Trophoblast cell (in vitro differentiated cells and primary cell): ENCODE results near the gene GOLGA3.

Source experiments
- DNase-seq, 2 donors: peaks; one replicate each; pipeline ENCODE4 v3.0.0-alpha.2; 2016
- H2AFZ ChIP-seq: 2 replicates; pipeline ENCODE4 v1.6.1; 2013; ENCODE audit warnings: low read length, moderate library complexity, mild to moderate bottlenecking; ENCODE audit not compliant: insufficient read depth, poor library complexity
- H2AK5ac ChIP-seq: 2 replicates; pipeline ENCODE4 v1.6.1; 2013; ENCODE audit warnings: mild to moderate bottlenecking, low read length
- H2BK120ac ChIP-seq: 2 replicates; pipeline ENCODE4 v1.6.1; 2013; ENCODE audit warnings: low read length, mild to moderate bottlenecking, moderate library complexity; ENCODE audit not compliant: insufficient read depth, poor library complexity
- H2BK12ac ChIP-seq: 2 replicates; pipeline ENCODE4 v1.6.1; 2013; ENCODE audit warnings: mild to moderate bottlenecking, low read length, moderate library complexity
- H2BK5ac ChIP-seq: 2 replicates; pipeline ENCODE4 v1.6.1; 2013; ENCODE audit warnings: low read length, low read depth, moderate library complexity, mild to moderate bottlenecking; ENCODE audit not compliant: poor library complexity
- H3K14ac ChIP-seq: 2 replicates; pipeline ENCODE4 v1.6.1; 2013; ENCODE audit warnings: mild to moderate bottlenecking, low read length
- H3K18ac ChIP-seq: 2 replicates; pipeline ENCODE4 v1.6.1; 2013; ENCODE audit warnings: mild to moderate bottlenecking, low read length
- H3K23ac ChIP-seq: 2 replicates; pipeline ENCODE4 v1.6.1; 2013; ENCODE audit warnings: low read length
- H3K27ac ChIP-seq: 2 replicates; pipeline ENCODE4 v1.5.1; 2013; ENCODE audit warnings: low read depth, mild to moderate bottlenecking, inconsistent platforms, low read length, moderate library complexity
- H3K27me3 ChIP-seq: 2 replicates; pipeline ENCODE4 v1.6.1; 2013; ENCODE audit warnings: inconsistent platforms, mild to moderate bottlenecking, low read length, moderate library complexity; ENCODE audit not compliant: insufficient read depth
- H3K36me3 ChIP-seq, 2 experiments: 1 replicate in 1 of 2; 2 replicates in 1 of 2; pipeline ENCODE4 v1.6.1; 2013; ENCODE audit warnings: low read length in 2 of 2, mild to moderate bottlenecking in 2 of 2, moderate library complexity in 1 of 2; ENCODE audit not compliant: insufficient read depth in 2 of 2, control insufficient read depth in 1 of 2
- H3K4ac ChIP-seq: 2 replicates; pipeline ENCODE4 v1.6.1; 2013; ENCODE audit warnings: low read depth, mild to moderate bottlenecking, low read length, moderate library complexity
- H3K4me1 ChIP-seq, 2 experiments: 1 replicate in 1 of 2; 2 replicates in 1 of 2; pipeline ENCODE4 v1.6.1; 2013; ENCODE audit warnings: low read length in 2 of 2, mild to moderate bottlenecking in 2 of 2, moderate library complexity in 1 of 2; ENCODE audit not compliant: insufficient read depth in 2 of 2, control insufficient read depth in 1 of 2
- H3K4me2 ChIP-seq: 2 replicates; pipeline ENCODE4 v1.6.1; 2013; ENCODE audit warnings: inconsistent platforms, mild to moderate bottlenecking, low read length, moderate library complexity
- H3K4me3 ChIP-seq: 2 replicates; pipeline ENCODE4 v1.5.1; 2013; ENCODE audit warnings: mild to moderate bottlenecking, low read depth, low read length, inconsistent platforms
- H3K79me1 ChIP-seq: one replicate; pipeline ENCODE4 v1.6.1; 2013; ENCODE audit warnings: low read length
- H3K79me2 ChIP-seq: 2 replicates; pipeline ENCODE4 v1.6.1; 2013; ENCODE audit warnings: low read length, mild to moderate bottlenecking; ENCODE audit not compliant: control insufficient read depth, insufficient read depth, poor library complexity
- H3K9ac ChIP-seq: 2 replicates; pipeline ENCODE4 v1.6.1; 2013; ENCODE audit warnings: mild to moderate bottlenecking, low read length
- H3K9me3 ChIP-seq: 2 replicates; pipeline ENCODE4 v1.6.1; 2013; ENCODE audit warnings: low read depth, mild to moderate bottlenecking, control low read depth, inconsistent platforms, low read length; ENCODE audit not compliant: insufficient read depth
- H4K12ac ChIP-seq: 2 replicates; pipeline ENCODE4 v1.6.1; 2013; ENCODE audit warnings: low read depth, mild to moderate bottlenecking, low read length, moderate library complexity
- H4K8ac ChIP-seq: 2 replicates; pipeline ENCODE4 v1.6.1; 2013; ENCODE audit warnings: low read depth, mild to moderate bottlenecking, low read length, moderate library complexity
- H4K91ac ChIP-seq: one replicate; pipeline ENCODE4 v1.6.1; 2013; ENCODE audit warnings: low read depth, mild to moderate bottlenecking, low read length, moderate library complexity
- WGBS: extraction: QIAGEN DNeasy Blood & Tissue Kit; methylation state at CpG from one replicate; pipeline ENCODE4 v1.1.7; 2013; ENCODE audit warnings: missing lambda C conversion rate; ENCODE audit not compliant: insufficient read length, insufficient coverage; ENCODE audit errors: extremely low coverage; 5-methylcytosine and 5-hydroxymethylcytosine counted together

GOLGA3 gene

GRCh38 chr12:132771126-132771838 lies 57.4 kb downstream of the GOLGA3 start:
- H2AK5ac ChIP-seq: no peak overlapping the region
- H4K91ac ChIP-seq: no peak overlapping the region
- H3K36me3 ChIP-seq: peaks cover 54 to 70% of the 10 kb centered on the region in 2 experiments
- no peak overlapping the region for H2BK5ac ChIP-seq
- no peak overlapping the region for H3K4me3 ChIP-seq
- H3K4me2 ChIP-seq: no peak overlapping the region
- H3K27me3 ChIP-seq: no peaks in the 10 kb centered on the region
- no peak overlapping the region for H3K18ac ChIP-seq
- WGBS: no CpG with 5 or more reads among the region's 15 CpGs
- H3K23ac ChIP-seq: no peak overlapping the region
- H3K4me1 ChIP-seq: no peaks in the 10 kb centered on the region
- H3K9me3 ChIP-seq: peaks cover 4% of the 10 kb centered on the region
- DNase-seq: no peak
- no peak overlapping the region for H4K12ac ChIP-seq
- no peak overlapping the region for H2AFZ ChIP-seq
- no peaks in the 10 kb centered on the region for H3K79me2 ChIP-seq
- H2BK120ac ChIP-seq: no peak overlapping the region
- H3K14ac ChIP-seq: no peak overlapping the region
- H3K79me1 ChIP-seq: no peaks in the 10 kb centered on the region
- H3K27ac ChIP-seq: no peak overlapping the region
- H3K4ac ChIP-seq: no peak overlapping the region
- H3K9ac ChIP-seq: no peak overlapping the region
- H4K8ac ChIP-seq: no peak overlapping the region
- H2BK12ac ChIP-seq: no peak overlapping the region

- H3K36me3 ChIP-seq: peaks cover 20 to 24% of the 10 kb centered on the region in 2 experiments
- peak in 1 of 2 donors; percentile 46 for DNase-seq
- no peak overlapping the region for H3K9ac ChIP-seq
- no peak overlapping the region for H4K8ac ChIP-seq
- H3K18ac ChIP-seq: no peak overlapping the region
- H3K4ac ChIP-seq: no peak overlapping the region
- no peak overlapping the region for H3K27ac ChIP-seq
- no peaks in the 10 kb centered on the region for H3K4me1 ChIP-seq
- H3K79me1 ChIP-seq: peaks cover 5% of the 10 kb centered on the region
- H3K4me3 ChIP-seq: no peak overlapping the region
- no peak overlapping the region for H2BK5ac ChIP-seq
- no peak overlapping the region for H2BK120ac ChIP-seq
- H3K14ac ChIP-seq: no peak overlapping the region
- peak overlapping the region; percentile 24 for H4K12ac ChIP-seq
- no peak overlapping the region for H2BK12ac ChIP-seq
- H3K4me2 ChIP-seq: no peak overlapping the region
- no peaks in the 10 kb centered on the region for H3K27me3 ChIP-seq
- H4K91ac ChIP-seq: no peak overlapping the region
- no CpG with 5 or more reads among the region's 27 CpGs for WGBS
- peaks cover 4% of the 10 kb centered on the region for H3K79me2 ChIP-seq
- H3K23ac ChIP-seq: no peak overlapping the region
- H2AK5ac ChIP-seq: no peak overlapping the region
- no peaks in the 10 kb centered on the region for H3K9me3 ChIP-seq
- peak overlapping the region; percentile 10 for H2AFZ ChIP-seq
These were observed 62.1 kb downstream of the GOLGA3 start for GRCh38 chr12:132766380-132767085.

- peaks cover 16% of the 10 kb centered on the region for H3K79me1 ChIP-seq
- no peak overlapping the region for H2BK120ac ChIP-seq
- no peak overlapping the region for H3K23ac ChIP-seq
- H3K27me3 ChIP-seq: no peaks in the 10 kb centered on the region
- H3K9me3 ChIP-seq: no peaks in the 10 kb centered on the region
- H3K79me2 ChIP-seq: peaks cover 16% of the 10 kb centered on the region
- no peak overlapping the region for H3K9ac ChIP-seq
- peaks cover 15 to 19% of the 10 kb centered on the region in 2 experiments for H3K36me3 ChIP-seq
- H3K4me2 ChIP-seq: no peak overlapping the region
- H2BK5ac ChIP-seq: no peak overlapping the region
- H3K4me3 ChIP-seq: no peak overlapping the region
- peaks cover 2% of the 10 kb centered on the region in 2 experiments for H3K4me1 ChIP-seq
- no peak overlapping the region for H3K4ac ChIP-seq
- H3K27ac ChIP-seq: no peak overlapping the region
- H2BK12ac ChIP-seq: no peak overlapping the region
- no peak overlapping the region for H3K18ac ChIP-seq
- no CpG with 5 or more reads among the region's 11 CpGs for WGBS
- H2AK5ac ChIP-seq: no peak overlapping the region
- H3K14ac ChIP-seq: no peak overlapping the region
- DNase-seq: no peak
- no peak overlapping the region for H4K8ac ChIP-seq
- no peak overlapping the region for H2AFZ ChIP-seq
- H4K12ac ChIP-seq: no peak overlapping the region
- no peak overlapping the region for H4K91ac ChIP-seq
These were observed 63.3 kb downstream of the GOLGA3 start for GRCh38 chr12:132765361-132765760.

GRCh38 chr12:132764231-132764630 lies 64.4 kb downstream of the GOLGA3 start:
- H3K18ac ChIP-seq: no peak overlapping the region
- no peak overlapping the region for H2AK5ac ChIP-seq
- H4K91ac ChIP-seq: no peak overlapping the region
- no peak overlapping the region for H3K14ac ChIP-seq
- no peak overlapping the region for H2BK120ac ChIP-seq
- WGBS: no CpG with 5 or more reads among the region's 20 CpGs
- H3K27ac ChIP-seq: no peak overlapping the region
- H3K4me1 ChIP-seq: peaks cover 7% of the 10 kb centered on the region in 2 experiments
- H2BK12ac ChIP-seq: no peak overlapping the region
- H3K79me2 ChIP-seq: peaks cover 21% of the 10 kb centered on the region
- no peak overlapping the region for H3K4ac ChIP-seq
- H3K36me3 ChIP-seq: peaks cover 5 to 9% of the 10 kb centered on the region in 2 experiments
- H3K9ac ChIP-seq: no peak overlapping the region
- no peak overlapping the region for H2BK5ac ChIP-seq
- no peak overlapping the region for H4K8ac ChIP-seq
- H3K79me1 ChIP-seq: peaks cover 19% of the 10 kb centered on the region
- no peak overlapping the region for H2AFZ ChIP-seq
- no peak for DNase-seq
- no peak overlapping the region for H3K23ac ChIP-seq
- no peak overlapping the region for H3K4me2 ChIP-seq
- no peaks in the 10 kb centered on the region for H3K9me3 ChIP-seq
- H3K27me3 ChIP-seq: no peaks in the 10 kb centered on the region
- no peak overlapping the region for H4K12ac ChIP-seq
- H3K4me3 ChIP-seq: no peak overlapping the region
